Activated naive CD8-positive, alpha-beta T cell treated with anti-CD3 and anti-CD28 coated beads, Interleukin-2, amount 10 ng/mL, durations not matched to agents 7 days and 5 days (primary cell): ENCODE results near the gene IMPG1. TPM values are rescaled to one million over a fixed set of nuclear protein-coding genes. Genes with fewer than 3 reads are reported as not detected.
"Not testable (repeated sequence)": the region's sequence is repeated elsewhere in the genome, so short reads cannot be mapped to it uniquely, and the experiment has no call there.

Source experiments
- ATAC-seq: fragments of 150-1000 bp; cut with Tn5 transposase; one replicate; pipeline ENCODE4 v1.10.0; 2021; ENCODE audit warnings: low read depth, moderate library complexity
- POLR2A ChIA-PET: fragments of 350-600 bp; sonication (Branson Sonifier 250); formaldehyde crosslinking; loops from one replicate; lab custom pipeline; 2021; ENCODE audit warnings: antibody characterized with exemption; lab: Charles Lee
- DNase-seq: peaks from one replicate; pipeline ENCODE4 v3.0.0; 2021
- H3K27ac Mint-ChIP-seq: one replicate; pipeline ENCODE4 v1.8.0; 2022; ENCODE audit warnings: mild to moderate bottlenecking, mixed read lengths
- H3K27me3 Mint-ChIP-seq: one replicate; pipeline ENCODE4 v1.8.0; 2022; ENCODE audit warnings: mild to moderate bottlenecking, moderate library complexity, mixed read lengths
- H3K36me3 Mint-ChIP-seq: one replicate; pipeline ENCODE4 v1.8.0; 2021; ENCODE audit warnings: mild to moderate bottlenecking, mixed read lengths
- H3K4me1 Mint-ChIP-seq: one replicate; pipeline ENCODE4 v1.8.0; 2021; ENCODE audit warnings: mixed read lengths
- H3K4me3 Mint-ChIP-seq: one replicate; pipeline ENCODE4 v1.8.0; 2022; ENCODE audit warnings: mild to moderate bottlenecking, moderate library complexity, mixed read lengths
- H3K9me3 Mint-ChIP-seq: one replicate; pipeline ENCODE4 v1.8.0; 2021; ENCODE audit warnings: mixed read lengths
- total RNA-seq, 2 experiments: library from RNA; stranded (reverse); gene quantifications; one replicate each; pipeline ENCODE4 v1.2.3, GENCODE V29; 2021

Gene IMPG1
- total RNA-seq, 2 experiments from 2014 or later = not detected

GRCh38 chr6:75900216-75900615, 172.2 kb downstream of the IMPG1 start:
- H3K27me3 Mint-ChIP-seq, H3K4me3 Mint-ChIP-seq, DNase-seq, H3K9me3 Mint-ChIP-seq, H3K27ac Mint-ChIP-seq, POLR2A ChIA-PET, ATAC-seq, H3K4me1 Mint-ChIP-seq, H3K36me3 Mint-ChIP-seq: not testable (repeated sequence)

DNA sequence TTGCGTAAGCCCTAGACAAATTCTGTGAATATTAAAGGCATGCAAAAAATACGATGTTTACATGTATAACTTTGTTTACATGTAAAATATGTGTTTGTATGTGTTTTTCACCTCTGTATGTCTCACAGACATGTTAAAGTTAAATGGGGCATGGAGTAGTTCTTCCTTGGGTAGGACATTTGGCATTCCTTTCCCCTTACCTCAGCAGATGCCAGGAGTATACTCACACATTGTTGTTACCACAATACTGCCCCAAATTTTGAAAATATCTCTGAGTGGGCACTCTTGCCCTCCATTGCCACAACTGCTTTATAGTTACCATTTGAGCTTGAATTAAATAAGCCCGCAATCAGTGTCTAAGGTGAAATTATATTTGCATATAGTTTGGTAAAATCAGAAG, 175.9 kb downstream of the IMPG1 start:
- Mint-ChIP-seq H3K4me3 (no peak overlapping the region), H3K9me3 (no peaks in the 10 kb centered on the region), H3K4me1 (no peaks in the 10 kb centered on the region), H3K36me3 (no peaks in the 10 kb centered on the region), H3K27me3 (no peaks in the 10 kb centered on the region), H3K27ac (no peak overlapping the region)
- no peak for DNase-seq
- POLR2A ChIA-PET = no interaction called here
- no peak for ATAC-seq

DNA sequence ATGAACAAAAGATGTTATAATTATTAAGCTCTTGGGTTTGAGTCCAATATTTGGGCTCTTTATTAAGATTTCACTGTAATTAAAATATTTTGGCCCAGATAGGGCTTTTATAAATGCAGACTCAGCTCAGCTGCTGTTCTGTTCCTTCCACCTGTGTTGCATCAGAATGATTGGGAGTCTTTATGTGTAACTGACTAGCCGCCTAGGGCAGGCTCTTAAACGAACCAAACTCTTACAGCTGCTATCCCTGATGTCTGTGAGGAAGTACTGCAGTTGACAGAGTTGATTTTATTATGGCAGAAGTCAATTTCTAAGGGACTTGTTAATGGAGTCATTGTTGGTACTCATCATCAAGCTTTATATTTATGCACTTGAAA, 178.7 kb downstream of the IMPG1 start:
- Mint-ChIP-seq H3K9me3 (no peaks in the 10 kb centered on the region), H3K36me3 (no peaks in the 10 kb centered on the region), H3K27me3 (no peaks in the 10 kb centered on the region), H3K27ac (no peak overlapping the region), H3K4me3 (no peak overlapping the region), H3K4me1 (no peaks in the 10 kb centered on the region)
- POLR2A ChIA-PET = no interaction called here
- DNase-seq = no peak
- ATAC-seq = no peak

- Mint-ChIP-seq H3K36me3 (no peaks in the 10 kb centered on the region), H3K4me3 (no peak overlapping the region), H3K4me1 (no peaks in the 10 kb centered on the region), H3K9me3 (no peaks in the 10 kb centered on the region), H3K27ac (no peak overlapping the region), H3K27me3 (no peaks in the 10 kb centered on the region)
- POLR2A ChIA-PET = no interaction called here
- DNase-seq = no peak
- ATAC-seq = no peak
These were observed 179.2 kb downstream of the IMPG1 start for GRCh38 chr6:75893058-75893775.

DNA sequence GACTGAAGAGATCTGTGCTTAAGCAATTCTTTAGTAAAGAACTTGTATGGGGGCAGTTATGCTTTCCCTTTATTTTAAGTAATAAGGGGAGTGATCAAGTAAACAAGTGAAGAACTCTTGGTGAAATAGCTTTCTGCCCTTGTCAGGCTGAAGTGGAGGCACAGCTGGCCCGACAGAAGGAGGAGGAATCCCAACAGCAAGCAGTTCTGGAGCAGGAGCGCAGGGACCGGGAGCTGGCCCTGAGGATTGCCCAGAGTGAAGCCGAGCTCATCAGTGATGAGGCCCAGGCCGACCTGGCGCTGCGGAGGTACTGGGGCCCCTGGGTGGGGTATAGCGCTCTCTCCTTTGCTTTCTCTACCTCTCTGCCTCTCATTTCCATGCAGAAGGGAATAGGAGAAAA, 180.1 kb downstream of the IMPG1 start:
- no peak for DNase-seq
- Mint-ChIP-seq H3K4me3 (no peak overlapping the region), H3K9me3 (no peaks in the 10 kb centered on the region), H3K27me3 (no peaks in the 10 kb centered on the region), H3K27ac (no peak overlapping the region), H3K4me1 (no peaks in the 10 kb centered on the region), H3K36me3 (no peaks in the 10 kb centered on the region)
- POLR2A ChIA-PET = no interaction called here
- ATAC-seq = no peak

GRCh38 chr6:75884822-75885221, 187.6 kb downstream of the IMPG1 start:
- Mint-ChIP-seq H3K27ac (no peak overlapping the region), H3K36me3 (no peaks in the 10 kb centered on the region), H3K9me3 (no peaks in the 10 kb centered on the region), H3K4me1 (no peaks in the 10 kb centered on the region), H3K27me3 (no peaks in the 10 kb centered on the region), H3K4me3 (no peak overlapping the region)
- POLR2A ChIA-PET = no interaction called here
- ATAC-seq = no peak
- DNase-seq = no peak

DNA sequence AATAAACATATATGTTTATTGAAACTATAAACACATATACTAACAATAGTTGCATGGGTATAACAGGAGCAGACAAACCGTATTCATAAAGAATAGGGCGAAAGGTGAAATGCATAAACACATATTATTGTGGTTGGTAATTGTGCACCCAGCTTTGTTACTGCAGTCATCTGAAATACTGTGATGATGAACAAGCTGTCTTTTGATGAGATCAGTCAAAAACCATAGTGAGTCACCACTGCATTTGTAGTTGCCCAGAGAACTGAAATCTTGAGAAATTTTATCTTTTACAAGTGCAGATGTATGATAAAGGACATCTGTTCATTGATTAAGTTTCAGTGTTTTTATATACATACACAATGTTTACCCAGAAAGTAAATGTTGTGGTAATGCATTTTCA, 189.7 kb downstream of the IMPG1 start:
- DNase-seq = no peak
- no peak for ATAC-seq
- no peak overlapping the region for H3K4me3 Mint-ChIP-seq
- H3K36me3 Mint-ChIP-seq = no peaks in the 10 kb centered on the region
- POLR2A ChIA-PET = no interaction called here
- no peaks in the 10 kb centered on the region for H3K4me1 Mint-ChIP-seq
- no peaks in the 10 kb centered on the region for H3K27me3 Mint-ChIP-seq
- H3K9me3 Mint-ChIP-seq = no peaks in the 10 kb centered on the region
- H3K27ac Mint-ChIP-seq = no peak overlapping the region

DNA sequence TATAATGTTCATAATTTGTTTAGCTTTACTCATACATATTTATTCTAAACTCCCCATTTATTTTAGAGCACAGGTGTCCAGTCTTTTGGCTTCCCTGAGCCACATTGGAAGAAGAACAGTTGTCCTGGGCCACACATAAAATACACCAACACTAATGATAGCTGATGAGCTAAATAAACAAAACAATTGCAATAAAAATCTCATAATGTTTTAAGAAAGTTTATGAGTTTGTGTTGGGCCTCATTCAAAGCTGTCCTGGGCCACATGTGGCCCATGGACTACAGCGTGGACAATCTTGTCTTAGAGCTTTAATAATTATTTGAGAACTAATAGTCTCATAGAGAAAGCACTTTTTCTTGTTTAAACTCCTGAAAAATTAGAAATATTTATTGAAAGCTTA, 192.2 kb downstream of the IMPG1 start:
- Mint-ChIP-seq H3K9me3 (no peaks in the 10 kb centered on the region), H3K27ac (no peak overlapping the region), H3K27me3 (no peaks in the 10 kb centered on the region), H3K4me3 (no peak overlapping the region), H3K36me3 (no peaks in the 10 kb centered on the region), H3K4me1 (peaks cover 1% of the 10 kb centered on the region)
- ATAC-seq = no peak
- DNase-seq = no peak
- POLR2A ChIA-PET = no interaction called here

DNA sequence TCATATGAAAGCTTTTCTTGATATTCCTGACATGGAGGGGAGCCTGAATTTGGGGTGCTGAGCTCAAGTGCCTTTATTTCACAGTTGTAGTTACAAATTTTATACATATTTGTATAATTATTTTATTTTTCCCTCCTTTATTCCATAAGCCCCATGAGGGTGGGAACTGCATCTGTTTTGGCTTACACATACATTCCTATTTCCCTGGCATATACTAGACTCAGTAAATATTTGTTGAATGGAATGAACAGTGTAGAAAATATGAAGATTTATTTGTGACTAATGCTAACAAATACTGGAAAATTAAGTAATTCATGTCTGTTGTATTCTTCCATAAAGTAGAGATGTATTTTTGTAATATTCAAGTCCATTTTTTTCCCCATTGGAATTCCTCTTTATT, 196.3 kb downstream of the IMPG1 start:
- POLR2A ChIA-PET = no interaction called here
- no peak overlapping the region for H3K27ac Mint-ChIP-seq
- no peaks in the 10 kb centered on the region for H3K36me3 Mint-ChIP-seq
- H3K4me3 Mint-ChIP-seq = no peak overlapping the region
- no peaks in the 10 kb centered on the region for H3K9me3 Mint-ChIP-seq
- DNase-seq (no peak), ATAC-seq (no peak)
- H3K27me3 Mint-ChIP-seq = no peaks in the 10 kb centered on the region
- H3K4me1 Mint-ChIP-seq = peaks cover 1% of the 10 kb centered on the region

DNA sequence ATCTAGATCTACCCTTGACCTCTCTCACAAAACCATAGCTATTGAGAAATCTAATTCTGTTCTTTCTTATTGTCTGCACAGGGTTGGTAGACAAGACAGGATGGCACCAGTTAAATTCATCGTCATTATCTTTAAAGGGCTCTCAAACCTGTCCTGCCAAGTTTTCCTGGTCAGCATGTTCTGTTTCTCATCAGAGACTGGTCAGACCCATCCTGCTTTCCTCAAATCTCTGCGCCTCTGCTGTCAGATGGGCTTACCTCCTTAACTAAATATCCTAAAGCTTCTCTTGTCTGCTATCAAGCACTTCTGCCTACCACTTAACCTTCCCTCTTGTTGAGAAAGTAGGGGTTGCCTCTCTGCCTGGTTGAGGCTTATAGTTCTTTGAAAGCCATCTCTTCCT, 198.2 kb downstream of the IMPG1 start:
- no peaks in the 10 kb centered on the region for H3K9me3 Mint-ChIP-seq
- no peak overlapping the region for H3K4me3 Mint-ChIP-seq
- H3K4me1 Mint-ChIP-seq = peaks cover 1% of the 10 kb centered on the region
- no peaks in the 10 kb centered on the region for H3K27me3 Mint-ChIP-seq
- POLR2A ChIA-PET = interaction anchor here (0.5 kb wide), 1 partner anchor 589 kb away, joined by 3 read pairs; no protein-coding TSS in a partner anchor
- no peak overlapping the region for H3K27ac Mint-ChIP-seq
- DNase-seq (no peak), ATAC-seq (no peak)
- no peaks in the 10 kb centered on the region for H3K36me3 Mint-ChIP-seq
